ENCODE data around the gene SMIM10L2A. TPM values are rescaled to one million over a fixed set of nuclear protein-coding genes. Genes with fewer than 3 reads are reported as not detected.

Gene SMIM10L2A
- total and polyA plus RNA-seq, 8 donors: 1.3 to 2.3 (median 1.5) TPM

DNA sequence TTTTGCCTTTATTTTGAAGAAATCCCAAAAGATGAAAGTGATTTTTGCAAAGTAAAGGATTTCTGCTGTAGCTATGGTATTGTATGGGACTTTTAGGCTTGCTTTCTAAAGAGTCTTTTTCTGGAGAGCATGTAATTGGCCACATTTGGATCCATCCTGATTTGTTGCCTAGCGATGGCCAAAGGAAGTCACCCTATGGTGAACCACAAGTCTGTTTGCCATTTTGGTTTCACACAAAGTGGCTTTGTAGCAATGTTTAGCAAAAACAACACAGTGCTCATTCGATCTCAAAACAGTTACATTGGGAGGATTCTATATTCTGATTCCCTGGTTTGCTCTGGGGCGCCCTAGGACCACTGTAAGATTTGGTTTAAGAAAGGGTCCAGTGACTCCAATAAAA lies 54.6 kb downstream of the SMIM10L2A start:
- Histone ChIP-seq H3K4me1 (no peaks in the 10 kb centered on the region), H3K4me3 (no peak overlapping the region), H3K36me3 (no peaks in the 10 kb centered on the region), H3K9me3 (no peaks in the 10 kb centered on the region), H3K27me3 (peaks cover 0 to 5% (median 2%) of the 10 kb centered on the region in 4 donors), H3K27ac (no peak overlapping the region)
- WGBS, 2 donors: 52 to 67% methylated on average over 3 of the region's 3 CpGs
- no peak for FAIRE-seq
- TF ChIP-seq, protein P1, sequence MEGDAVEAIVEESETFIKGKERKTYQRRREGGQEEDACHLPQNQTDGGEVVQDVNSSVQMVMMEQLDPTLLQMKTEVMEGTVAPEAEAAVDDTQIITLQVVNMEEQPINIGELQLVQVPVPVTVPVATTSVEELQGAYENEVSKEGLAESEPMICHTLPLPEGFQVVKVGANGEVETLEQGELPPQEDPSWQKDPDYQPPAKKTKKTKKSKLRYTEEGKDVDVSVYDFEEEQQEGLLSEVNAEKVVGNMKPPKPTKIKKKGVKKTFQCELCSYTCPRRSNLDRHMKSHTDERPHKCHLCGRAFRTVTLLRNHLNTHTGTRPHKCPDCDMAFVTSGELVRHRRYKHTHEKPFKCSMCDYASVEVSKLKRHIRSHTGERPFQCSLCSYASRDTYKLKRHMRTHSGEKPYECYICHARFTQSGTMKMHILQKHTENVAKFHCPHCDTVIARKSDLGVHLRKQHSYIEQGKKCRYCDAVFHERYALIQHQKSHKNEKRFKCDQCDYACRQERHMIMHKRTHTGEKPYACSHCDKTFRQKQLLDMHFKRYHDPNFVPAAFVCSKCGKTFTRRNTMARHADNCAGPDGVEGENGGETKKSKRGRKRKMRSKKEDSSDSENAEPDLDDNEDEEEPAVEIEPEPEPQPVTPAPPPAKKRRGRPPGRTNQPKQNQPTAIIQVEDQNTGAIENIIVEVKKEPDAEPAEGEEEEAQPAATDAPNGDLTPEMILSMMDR (IDR thresholded peaks at IDR 0.05): no peak
- intact Hi-C loops (cut with DNase I): no loop called here
- no peak for ATAC-seq
- DNase-seq: no peak

DNA sequence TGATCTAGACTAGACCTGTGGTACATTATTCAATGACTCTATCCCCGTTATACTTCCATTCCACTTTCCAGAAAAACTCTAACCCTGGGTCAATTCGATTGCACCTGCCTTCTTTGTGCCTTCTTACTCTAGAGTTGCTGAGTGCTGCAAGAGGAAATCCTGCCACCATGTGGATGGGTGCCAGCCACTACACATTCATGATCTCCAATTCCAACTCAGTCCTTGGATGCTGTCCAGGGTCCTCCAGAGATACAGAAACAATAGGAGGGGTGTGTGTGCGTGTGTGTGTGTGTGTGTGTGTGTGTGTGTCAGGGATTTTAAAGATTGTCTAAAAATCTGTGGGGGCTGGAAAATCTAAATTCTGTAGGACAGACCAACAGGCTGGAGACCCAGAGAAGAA lies 55.8 kb downstream of the SMIM10L2A start:
- ATAC-seq (peak; percentile 75 to 90 (median 84)), FAIRE-seq (no peak)
- intact Hi-C loops (cut with DNase I): no loop called here

More for the DNA sequence above, 55.8 kb downstream of the SMIM10L2A start:
- no peaks in the 10 kb centered on the region for H3K4me1 ChIP-seq
- WGBS, 2 donors: 7 to 8% methylated on average over 3 of the region's 3 CpGs
- no peaks in the 10 kb centered on the region for H3K9me3 ChIP-seq
- TF ChIP-seq, protein P1 (IDR thresholded peaks at IDR 0.05): peak in 1 of 4 donors; percentile 13
- H3K27ac ChIP-seq: no peak overlapping the region
- H3K36me3 ChIP-seq: no peaks in the 10 kb centered on the region
- DNase-seq: peak; percentile 55 to 81 (median 72)
- peaks cover 0 to 6% (median 2%) of the 10 kb centered on the region in 4 donors for H3K27me3 ChIP-seq
- no peak overlapping the region for H3K4me3 ChIP-seq

Other genes with a start within 250 kb of the SMIM10L2A start
- not detected for gene ETDA, start 169.9 kb upstream of the SMIM10L2A start, total RNA-seq
- gene ETDA, start 169.9 kb upstream of the SMIM10L2A start, polyA plus RNA-seq: not detected
- not detected for gene ETDC, start 112.5 kb upstream of the SMIM10L2A start, total RNA-seq
- not detected for gene ETDC, start 112.5 kb upstream of the SMIM10L2A start, polyA plus RNA-seq
- 1 to 10 TPM; 4.4 to 6.4 (median 4.7) TPM for gene ZNF75D, start 77.8 kb upstream of the SMIM10L2A start, total RNA-seq
- 10 to 100 TPM in 1 of 2 donors, 1 to 10 TPM in 1; 8.1 to 10.3 TPM for gene ZNF75D, start 77.8 kb upstream of the SMIM10L2A start, polyA plus RNA-seq
- gene ZNF449, start 77.1 kb upstream of the SMIM10L2A start, total RNA-seq: 1 to 10 TPM; 2.4 to 5.7 (median 3.5) TPM
- 1 to 10 TPM; 3.1 to 9.6 TPM for gene ZNF449, start 77.1 kb upstream of the SMIM10L2A start, polyA plus RNA-seq
- gene INTS6L, start 98.7 kb downstream of the SMIM10L2A start, total RNA-seq: 1 to 10 TPM; 1.0 to 4.1 (median 1.5) TPM
- gene INTS6L, start 98.7 kb downstream of the SMIM10L2A start, polyA plus RNA-seq: 1 to 10 TPM; 3.9 to 9.9 TPM